COLO829 (cell line): ENCODE results near the gene MALRD1.

Experiments
- DNase-seq: peaks from one replicate; pipeline ENCODE4 v3.0.0; 2012; ENCODE audit warnings: low spot score

The MALRD1 gene

DNA sequence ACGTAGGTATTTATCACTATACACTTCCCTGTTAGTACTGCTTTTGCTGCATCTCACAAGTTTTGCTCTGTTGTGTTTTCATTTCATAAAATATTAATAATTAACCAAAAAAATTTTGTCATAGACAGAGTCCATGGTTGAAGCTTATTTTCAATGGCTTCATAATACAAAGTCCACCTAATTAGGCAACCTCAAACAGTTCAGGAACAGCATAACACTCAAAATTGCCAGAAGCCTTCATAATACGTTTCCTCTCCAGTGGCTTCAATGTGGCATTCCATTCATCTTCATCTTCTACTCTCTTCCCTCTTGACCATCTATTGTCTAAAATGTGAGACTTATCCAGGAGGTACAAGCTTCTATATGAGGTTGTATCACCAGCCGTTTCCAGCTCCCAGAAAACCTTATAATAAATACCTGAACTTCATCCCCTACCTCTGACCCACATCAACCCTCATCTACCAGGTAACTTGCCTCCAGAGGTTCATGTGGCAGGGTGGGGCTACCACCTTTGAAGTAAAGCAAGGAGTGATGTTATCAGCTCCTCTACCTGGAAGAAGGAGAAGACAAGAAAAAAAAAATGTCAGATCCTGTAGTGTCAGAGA is 337.3 kb downstream of the MALRD1 start:
- DNase-seq: no peak

DNA sequence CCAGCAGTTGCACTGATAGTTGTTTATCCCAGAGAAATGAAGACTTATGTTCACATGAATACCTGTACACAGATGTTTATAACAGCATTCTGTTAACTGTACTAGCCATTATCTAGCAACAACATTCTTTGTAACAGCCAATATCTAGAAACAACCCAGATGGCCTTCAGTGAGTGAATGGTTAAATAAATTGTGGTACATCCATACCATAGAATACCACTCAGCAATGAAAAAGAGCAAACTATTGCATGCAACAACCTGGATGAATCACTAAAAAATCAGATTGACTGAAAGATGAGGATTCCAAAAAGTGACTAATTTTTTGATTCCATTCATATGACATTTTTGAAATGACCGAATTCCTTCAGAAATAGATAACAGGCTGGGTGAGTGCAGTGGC is 360.3 kb downstream of the MALRD1 start:
- no peak for DNase-seq

DNA sequence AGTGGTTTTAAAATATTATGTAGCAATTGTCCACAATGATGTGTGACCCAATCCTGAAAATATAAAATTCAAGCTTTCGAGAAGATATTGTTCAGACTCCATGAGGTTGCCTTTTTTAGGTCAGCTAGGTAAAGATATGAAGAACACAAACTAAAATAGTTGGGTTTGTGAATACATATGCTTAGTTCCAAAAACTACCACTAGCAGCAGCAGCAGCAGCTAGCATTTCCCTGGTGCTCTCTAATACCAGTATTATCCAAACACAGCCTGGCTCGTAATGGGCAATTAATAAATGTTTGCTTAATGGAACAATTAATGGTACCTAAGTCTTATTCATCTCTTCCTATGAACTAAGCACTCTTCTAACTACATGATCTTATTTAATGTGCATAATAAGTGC is 362.5 kb downstream of the MALRD1 start:
- DNase-seq: no peak

DNA sequence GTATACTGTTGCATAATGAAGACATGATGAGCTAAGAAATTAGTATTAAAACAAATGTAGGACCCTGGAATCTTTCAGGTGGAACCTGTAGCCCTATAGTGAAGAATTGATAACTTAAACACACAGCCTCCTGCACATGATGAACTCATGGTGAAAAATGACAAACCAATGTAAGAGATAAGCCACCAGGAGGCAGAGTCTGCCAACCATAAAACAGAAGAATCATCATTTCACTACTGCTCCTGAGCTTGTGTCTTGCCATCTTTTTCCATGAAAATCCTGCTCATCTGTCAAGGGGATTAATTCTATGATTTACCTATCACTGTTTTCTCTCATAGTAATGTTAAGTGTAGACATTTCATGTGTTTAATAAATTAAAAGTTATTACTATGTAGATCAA is 363.9 kb downstream of the MALRD1 start:
- DNase-seq: no peak

DNA sequence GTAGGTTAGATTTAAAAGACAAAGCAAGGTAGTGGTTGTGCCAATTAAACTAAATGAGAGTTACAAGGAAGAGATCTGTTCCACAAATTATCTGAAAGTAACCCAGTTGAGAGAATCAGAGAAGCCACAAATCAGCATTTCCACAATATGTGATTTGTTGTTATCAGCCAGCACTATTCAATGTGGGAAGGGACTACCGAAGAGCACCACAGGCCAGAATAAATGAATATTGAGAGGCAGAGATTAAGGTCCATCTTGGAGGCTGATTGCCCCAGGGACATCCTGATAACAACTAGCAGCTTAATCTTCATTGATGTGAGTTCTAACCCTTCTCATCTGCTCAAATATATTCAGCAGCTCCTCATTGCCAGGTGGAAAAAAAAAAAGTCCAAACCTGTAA is 367.6 kb downstream of the MALRD1 start:
- no peak for DNase-seq

DNA sequence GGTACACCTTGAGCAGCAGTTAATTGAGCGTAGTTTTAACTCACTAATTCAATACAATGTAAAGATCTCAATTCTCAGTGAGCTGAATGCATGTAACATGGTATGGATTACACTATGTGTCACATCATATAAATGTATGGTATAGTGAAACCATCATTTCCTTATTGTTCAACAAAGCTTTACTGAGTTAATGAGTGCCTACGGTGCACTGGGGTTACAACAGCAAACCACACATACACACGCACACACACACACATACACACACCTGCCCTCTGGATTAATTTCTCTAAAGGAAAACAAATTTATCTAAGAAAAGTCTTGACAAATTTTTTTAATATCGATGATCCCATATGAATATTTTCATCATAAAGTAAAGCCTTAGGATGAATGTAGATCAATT is 369.1 kb downstream of the MALRD1 start:
- no peak for DNase-seq

DNA sequence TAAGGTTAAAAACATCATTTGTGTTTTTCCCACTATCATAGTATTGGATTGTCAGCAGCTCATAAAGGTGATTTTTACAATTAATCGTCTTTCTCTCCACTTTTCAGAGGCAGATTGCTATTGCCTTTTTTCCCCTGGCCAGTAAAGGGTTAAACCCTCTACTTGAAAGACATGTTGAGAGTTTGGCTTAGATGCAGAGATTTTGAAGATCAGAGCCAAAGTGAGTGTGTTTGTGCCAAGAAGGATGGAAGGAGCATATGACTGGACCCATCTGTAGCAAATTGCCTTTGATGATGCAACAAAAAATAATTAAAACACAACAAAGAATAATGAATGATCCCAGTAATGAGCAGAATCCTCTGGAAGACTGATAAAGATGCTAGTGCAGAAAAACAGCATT is 373.1 kb downstream of the MALRD1 start:
- DNase-seq: no peak

DNA sequence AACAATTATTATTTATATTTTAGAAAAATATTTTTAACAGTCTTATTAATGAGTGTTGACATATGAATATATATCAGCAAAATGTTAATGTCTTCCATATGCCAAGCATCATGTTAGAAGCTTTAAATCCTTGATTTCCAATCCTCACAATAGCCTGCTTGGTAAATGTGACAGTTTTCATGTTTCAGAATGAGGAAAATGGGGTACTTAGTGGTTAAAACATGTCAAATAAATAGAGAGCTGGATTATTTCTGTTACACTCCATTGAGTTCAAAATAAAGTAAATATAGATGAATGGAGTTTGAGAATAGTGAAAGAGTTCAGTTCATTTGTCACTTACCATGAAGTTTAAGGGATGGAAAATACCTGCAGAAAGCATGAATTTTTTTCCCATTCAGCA is 377.4 kb downstream of the MALRD1 start:
- no peak for DNase-seq

DNA sequence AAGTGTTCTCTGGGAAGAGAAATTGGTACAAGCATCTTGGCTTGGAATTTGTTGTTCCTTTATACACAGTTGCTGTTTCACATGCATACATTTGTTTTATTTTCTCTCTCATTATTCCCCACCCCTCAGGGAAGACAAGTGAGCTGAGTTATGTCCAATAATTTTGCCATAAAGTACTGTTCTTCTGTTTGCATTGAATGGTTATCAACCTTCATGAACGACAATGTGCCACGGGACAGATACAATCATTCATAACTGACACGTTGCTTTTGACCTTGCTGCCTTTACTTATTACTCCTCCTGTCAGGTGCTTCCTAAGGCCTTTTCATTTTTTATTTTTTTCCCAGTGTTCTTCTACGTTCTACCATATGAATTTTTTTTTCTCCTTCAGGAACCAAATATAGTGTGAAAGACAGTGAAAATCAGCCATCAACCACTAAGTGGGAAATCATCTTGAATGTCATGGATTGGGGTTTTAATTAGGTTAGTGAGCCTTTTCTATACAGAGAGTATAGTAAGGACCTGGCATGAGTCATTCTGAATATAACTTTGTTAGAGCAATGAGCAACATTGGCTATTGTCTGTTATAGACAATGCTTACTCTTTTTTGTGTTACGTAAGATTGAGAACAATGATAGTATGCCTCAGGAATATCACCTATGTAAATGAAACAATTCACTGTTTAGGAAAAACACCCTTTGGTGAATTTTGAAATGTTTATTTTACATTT is 383.2 kb downstream of the MALRD1 start:
- no peak for DNase-seq

DNA sequence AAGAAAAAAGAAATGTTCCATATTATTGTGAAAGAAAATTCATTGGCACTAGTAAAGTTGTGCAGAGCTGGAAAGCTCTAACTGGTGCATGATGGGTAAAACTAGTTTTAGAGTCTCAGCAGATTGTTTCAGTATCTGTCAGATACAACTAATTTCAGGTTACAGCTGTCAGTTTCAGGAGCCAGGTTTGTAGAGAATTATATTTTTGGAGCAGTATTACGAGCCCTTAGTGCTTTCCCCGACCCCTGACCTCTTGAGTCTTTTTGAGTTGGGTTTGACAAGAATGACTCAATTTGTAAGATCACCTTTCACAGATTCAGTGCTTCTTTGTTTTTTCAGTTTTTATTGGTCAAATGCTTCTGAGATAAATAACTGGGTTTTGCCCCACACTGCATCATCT is 401.3 kb downstream of the MALRD1 start:
- no peak for DNase-seq

DNA sequence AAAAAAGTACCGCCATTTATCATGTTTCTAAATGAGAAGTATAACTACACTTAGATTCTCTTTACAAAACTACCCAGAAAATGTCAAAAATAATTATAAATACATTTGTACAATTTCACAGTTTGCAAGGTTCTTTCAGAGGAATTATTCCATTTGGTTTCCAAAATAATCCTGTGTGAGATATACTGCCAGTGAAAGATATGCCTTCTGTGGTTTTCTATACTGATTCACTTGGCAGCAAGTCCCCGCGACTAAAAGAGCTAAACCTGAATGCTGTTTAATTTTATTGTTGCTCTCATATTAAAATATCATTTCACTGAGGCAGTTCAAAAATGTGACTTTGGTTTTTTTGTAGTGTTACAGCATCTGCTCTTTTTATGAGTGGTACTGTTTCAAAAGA is 402.8 kb downstream of the MALRD1 start:
- no peak for DNase-seq

DNA sequence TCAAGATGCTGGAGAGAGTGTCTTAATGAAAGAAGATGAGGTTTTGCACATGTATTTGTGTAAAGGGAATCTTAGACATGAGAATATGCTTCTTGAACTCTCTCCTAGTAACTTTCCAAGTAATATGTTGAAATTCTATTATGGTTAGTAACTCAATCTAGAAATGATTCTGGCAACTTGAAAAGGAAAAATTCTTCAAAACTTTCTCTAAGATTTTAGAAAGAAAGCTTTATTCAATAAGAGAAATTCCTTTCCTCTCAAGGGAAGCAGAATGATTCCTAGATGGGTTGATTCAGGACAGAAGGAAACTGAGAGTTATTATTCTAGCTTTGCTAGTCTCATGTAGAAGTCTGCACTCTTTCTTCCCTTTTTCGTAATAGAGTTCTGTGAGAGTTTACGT is 403.3 kb downstream of the MALRD1 start:
- no peak for DNase-seq

DNA sequence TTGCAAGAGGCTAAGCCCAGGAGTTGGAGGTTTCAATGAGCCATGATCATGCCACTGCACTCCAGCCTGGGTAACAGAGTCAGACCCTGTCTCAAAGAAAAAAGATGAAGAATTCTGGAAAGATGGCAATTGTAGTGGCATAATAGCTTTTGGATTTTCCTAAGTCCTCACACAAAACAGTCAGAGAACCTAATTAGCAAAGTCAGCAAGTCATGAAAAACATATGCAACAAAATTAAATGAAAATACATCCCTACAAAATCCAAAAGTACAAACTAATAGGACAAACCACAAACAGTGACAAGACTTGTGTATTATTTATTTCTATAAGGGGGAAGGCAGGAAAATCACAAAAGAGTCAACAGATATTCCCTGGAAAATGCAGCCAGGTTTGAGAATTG is 405.4 kb downstream of the MALRD1 start:
- DNase-seq: no peak

DNA sequence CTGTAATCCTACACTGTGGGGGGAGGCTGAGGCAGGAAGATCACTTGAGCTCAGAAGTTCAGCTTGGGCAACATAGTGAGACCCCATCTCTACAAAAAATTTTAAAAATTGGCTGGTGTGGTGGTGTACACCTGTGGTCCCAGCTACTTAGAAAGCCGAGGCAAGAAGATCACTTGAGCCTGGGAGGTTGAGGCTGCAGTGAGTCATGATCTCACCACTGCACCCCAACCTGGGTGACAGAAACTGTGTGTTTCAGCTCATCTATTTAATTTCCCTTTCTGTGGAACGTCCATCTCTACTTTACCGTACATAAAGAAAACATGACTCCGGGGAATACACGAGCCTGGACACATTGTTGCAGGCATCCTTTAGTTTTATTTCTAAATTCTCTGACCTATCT is 413.0 kb downstream of the MALRD1 start:
- no peak for DNase-seq

DNA sequence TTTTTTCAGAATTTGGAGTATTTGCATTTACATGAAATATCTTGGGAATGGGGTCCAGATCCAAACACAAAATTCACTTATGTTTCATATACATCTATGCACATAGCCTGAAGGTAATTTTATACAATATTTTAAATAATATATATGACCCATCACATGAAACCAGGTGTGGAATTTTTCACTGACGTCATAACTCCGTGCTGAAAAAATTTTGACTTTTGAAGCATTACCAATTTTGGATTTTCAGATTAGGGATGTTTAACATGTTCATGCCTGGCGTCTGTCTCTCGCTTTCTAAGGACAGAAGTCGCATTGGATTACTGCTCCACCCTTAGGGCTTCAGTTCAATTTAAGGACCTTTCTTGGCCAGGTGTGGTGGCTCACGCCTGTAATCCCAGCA is 418.1 kb downstream of the MALRD1 start:
- no peak for DNase-seq

DNA sequence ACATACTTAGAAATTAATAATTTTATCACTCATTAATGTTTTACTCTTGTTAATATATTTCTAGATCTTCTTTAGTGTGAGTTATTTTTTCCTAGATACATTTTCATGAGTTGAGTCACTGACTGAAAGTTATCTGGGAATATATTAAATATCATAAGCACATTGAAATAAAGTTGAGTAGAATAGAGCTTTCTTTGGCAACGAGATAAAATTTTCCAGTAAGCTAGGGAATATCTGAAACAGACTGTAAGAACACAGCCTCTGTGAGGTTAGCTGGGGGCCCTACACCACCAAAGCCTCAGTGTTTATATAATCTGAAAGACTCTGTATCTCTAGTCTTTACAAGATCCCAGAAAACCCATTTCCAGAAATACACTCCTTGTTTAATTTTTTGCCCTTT is 419.8 kb downstream of the MALRD1 start:
- no peak for DNase-seq

DNA sequence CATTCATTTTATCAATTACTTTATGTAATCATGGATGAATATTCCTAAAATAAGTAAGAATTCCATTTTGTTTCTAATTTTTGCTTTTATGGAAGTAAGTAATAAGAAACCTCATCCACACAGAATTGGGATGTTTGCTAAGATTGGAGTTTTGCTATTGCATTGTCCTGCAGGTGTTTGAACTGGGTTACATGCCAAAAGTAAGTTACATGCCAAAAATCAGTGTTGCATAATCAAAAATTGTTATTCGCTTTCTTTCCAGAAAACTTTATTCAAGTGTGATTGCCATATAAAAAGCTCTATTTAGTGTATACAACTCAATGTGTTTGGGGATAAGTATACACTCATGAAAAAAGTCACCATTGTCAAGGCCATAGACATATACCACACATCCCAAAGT is 420.9 kb downstream of the MALRD1 start:
- DNase-seq: no peak

DNA sequence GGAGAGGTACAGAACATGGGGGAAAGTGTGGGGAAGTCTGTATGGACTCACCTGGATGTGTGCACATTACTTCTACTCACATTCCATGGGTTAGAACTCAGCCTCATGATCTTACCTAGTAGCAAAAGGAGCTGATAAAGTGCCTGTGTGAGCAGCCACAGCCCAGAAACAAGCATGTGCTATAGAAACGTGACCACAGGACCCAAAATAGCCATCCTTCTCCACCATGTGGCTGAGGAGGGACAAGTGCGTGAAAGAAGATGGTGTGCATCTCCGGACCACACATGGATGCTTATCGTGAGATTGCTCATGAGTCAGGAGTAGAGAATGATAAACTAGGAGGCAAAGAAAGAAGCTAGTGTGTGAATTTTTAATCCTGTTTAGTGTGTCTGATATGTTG is 431.3 kb downstream of the MALRD1 start:
- no peak for DNase-seq

DNA sequence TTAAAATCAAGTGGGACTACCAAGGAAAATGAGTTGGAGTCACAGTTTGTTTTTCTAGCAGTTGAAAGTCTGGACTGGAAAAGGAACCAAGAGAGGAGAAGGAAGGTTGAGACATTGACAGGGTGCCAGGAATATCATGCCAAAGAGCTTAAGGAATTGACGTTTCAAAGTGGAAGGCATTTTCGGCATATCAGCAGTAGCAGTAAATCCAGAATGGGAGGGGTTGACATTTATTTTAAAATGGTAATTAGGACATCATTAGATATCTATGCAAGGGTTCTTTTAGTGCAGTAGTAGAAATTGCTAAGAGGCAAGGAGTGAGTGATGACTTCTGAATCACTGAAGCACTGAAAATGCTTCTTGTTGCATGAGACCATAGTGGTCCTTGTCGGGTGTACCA is 431.8 kb downstream of the MALRD1 start:
- no peak for DNase-seq

DNA sequence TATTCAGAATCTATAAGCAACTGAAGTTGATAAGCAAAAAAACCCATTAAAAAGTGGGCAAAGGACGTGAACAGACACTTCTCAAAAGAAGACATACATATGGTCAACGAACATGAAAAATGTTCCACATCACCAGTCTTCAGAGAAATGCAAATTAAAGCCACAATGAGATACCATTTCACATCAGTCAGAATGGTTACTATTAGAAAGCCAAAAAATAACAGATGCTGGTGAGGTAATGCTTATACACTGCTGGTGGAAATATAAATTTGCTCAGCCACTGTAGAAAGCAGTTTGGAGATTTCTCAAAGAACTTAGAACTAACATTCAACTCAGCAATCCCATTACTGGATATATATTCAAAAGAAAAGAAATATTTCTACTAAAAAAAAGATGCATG is 434.8 kb downstream of the MALRD1 start:
- DNase-seq: no peak

DNA sequence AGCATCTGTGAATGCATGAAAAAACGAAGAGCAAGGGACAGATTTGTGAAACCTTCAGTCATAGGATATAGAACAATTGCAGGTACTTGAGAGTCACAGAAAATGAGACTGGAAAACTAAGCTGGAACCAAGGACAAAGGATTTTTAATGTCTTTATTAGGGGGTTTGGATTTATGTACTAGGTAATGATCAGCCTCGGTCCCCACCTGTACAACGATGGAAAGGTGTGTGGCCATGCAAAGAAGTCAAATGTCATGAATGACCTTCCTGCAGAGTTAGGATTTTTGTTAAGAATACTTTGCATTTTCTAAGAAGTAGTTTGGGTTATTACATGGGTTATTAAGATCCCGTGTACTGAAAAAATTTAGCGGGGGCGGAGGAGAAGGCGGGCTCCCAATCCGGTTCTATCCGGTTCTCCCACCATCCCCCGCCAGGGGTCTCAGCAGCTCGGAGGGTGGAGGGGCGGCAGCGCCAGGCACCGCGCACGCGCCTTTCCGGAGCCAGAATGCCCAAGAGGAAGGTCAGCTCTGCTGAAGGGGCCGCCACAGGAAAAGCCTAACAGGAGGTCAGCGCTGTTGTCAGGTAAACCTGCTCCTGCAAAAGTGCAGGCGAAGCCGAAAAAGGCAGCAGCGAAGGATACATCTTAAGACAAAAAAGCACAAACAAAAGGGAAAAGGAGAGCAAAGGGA is 440.1 kb downstream of the MALRD1 start:
- DNase-seq: no peak

DNA sequence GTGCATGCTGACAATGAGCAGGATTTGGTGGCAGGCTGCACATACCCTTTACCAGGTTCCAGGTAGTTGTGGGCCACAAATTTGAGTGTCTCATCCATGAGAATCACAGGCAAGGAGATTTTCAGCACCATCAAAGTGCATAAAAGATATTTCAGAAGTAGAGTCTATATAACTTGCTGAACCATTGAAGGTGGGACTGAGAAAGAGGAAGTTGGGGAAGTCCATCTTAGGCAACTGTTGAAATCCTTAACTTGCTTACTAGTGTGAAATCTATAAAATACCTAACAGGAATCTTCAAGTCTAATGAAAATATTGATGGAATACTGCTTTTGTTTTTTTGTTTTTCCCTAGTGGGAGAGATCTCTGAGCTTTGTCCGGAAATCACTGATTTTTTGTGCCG is 442.6 kb downstream of the MALRD1 start:
- no peak for DNase-seq

DNA sequence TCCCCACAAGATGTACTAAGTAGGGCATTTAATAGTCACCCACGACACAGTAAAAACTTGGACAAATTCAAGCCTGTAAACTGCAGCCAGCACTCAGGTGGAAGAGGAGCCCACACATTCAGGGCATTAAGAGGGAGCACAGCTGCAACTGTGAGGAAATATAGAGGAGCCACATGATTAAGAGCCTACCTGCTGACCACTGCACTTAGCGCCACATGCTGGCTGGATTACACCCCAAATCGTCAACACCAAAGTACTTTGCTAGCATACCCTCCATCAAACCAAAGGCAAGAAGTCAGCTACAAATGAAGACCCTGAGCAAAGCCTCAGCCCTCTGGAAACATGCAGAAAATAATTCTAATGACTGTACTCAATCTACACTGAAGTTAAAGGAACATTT is 445.3 kb downstream of the MALRD1 start:
- no peak for DNase-seq

DNA sequence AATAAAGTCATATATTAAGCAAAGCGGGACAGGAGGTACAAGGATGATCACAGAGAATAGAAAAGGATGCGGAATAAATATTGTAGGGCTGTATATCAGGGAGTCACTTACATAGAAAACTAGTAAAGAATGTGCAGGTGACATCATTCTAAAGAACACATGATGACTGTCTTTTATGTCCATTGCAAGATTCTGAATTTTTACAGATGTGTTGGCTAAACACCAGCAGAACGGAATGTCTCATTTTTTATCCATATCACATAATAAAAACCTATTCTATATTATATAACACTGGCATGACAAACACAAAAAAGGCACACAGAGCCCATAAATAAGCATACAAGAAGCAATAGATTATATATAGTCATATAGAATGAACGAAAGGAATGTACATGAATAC is 448.4 kb downstream of the MALRD1 start:
- DNase-seq: no peak
